Neuronal stem cell (in vitro differentiated cells): Measurements from ENCODE around the gene RREB1.

ENCODE experiments used
- DNase-seq: peaks from one replicate; pipeline ENCODE4 v3.0.0-alpha.2; 2013; ENCODE audit warnings: low spot score
- H2AFZ ChIP-seq: one replicate; pipeline ENCODE4 v1.6.1; 2013; ENCODE audit warnings: mild to moderate bottlenecking, low read length, inconsistent platforms
- H2AK5ac ChIP-seq: 2 replicates; pipeline ENCODE4 v1.6.1; 2013; ENCODE audit warnings: low read depth, mild to moderate bottlenecking, inconsistent platforms, low read length, moderate library complexity, mixed read lengths
- H2BK120ac ChIP-seq: 2 replicates; pipeline ENCODE4 v1.6.1; 2013; ENCODE audit warnings: low read depth, mild to moderate bottlenecking, inconsistent platforms, low read length, moderate library complexity, mixed read lengths
- H2BK12ac ChIP-seq: one replicate; pipeline ENCODE4 v1.6.1; 2013; ENCODE audit warnings: low read length, inconsistent platforms
- H2BK15ac ChIP-seq: 2 replicates; pipeline ENCODE4 v1.6.1; 2013; ENCODE audit warnings: mild to moderate bottlenecking, low read length, inconsistent platforms, mixed read lengths
- H2BK5ac ChIP-seq: one replicate; pipeline ENCODE4 v1.6.1; 2013; ENCODE audit warnings: inconsistent platforms, mild to moderate bottlenecking, low read length, moderate library complexity
- H3K14ac ChIP-seq: one replicate; pipeline ENCODE4 v1.6.1; 2013; ENCODE audit warnings: low read length, inconsistent platforms
- H3K18ac ChIP-seq: 2 replicates; pipeline ENCODE4 v1.6.1; 2013; ENCODE audit warnings: low read length, inconsistent platforms
- H3K23ac ChIP-seq: 2 replicates; pipeline ENCODE4 v1.6.1; 2013; ENCODE audit warnings: low read depth, mild to moderate bottlenecking, mixed read lengths, low read length, inconsistent platforms; ENCODE audit not compliant: poor library complexity
- H3K27ac ChIP-seq: replicated peaks from 3 replicates; pipeline ENCODE4 v1.5.1; 2013; ENCODE audit warnings: low read length, inconsistent platforms
- H3K27me3 ChIP-seq, 3 experiments: 2 replicates each; pipeline ENCODE4 v1.6.1; 2013; ENCODE audit warnings: low read length in 3 of 3, mild to moderate bottlenecking in 2 of 3, inconsistent platforms in 1 of 3, low read depth in 1 of 3, mixed read lengths in 1 of 3, moderate library complexity in 1 of 3; ENCODE audit not compliant: control insufficient read depth in 3 of 3, insufficient read depth in 3 of 3
- H3K36me3 ChIP-seq, 2 donors: replicated peaks in 1 of 2; 2 replicates each; pipeline ENCODE4 v1.6.1; 2013; ENCODE audit warnings: low read length in 2 of 2; ENCODE audit not compliant: control insufficient read depth in 2 of 2, insufficient read depth in 2 of 2
- H3K4ac ChIP-seq: 2 replicates; pipeline ENCODE4 v1.6.1; 2013; ENCODE audit warnings: inconsistent platforms, mild to moderate bottlenecking, low read length, moderate library complexity
- H3K4me1 ChIP-seq, 2 donors: 1 replicate in 1 of 2; 2 replicates in 1 of 2; pipeline ENCODE4 v1.6.1; 2013; ENCODE audit warnings: low read length in 2 of 2, low read depth in 1 of 2; ENCODE audit not compliant: control insufficient read depth in 2 of 2, insufficient read depth in 1 of 2
- H3K4me2 ChIP-seq: one replicate; pipeline ENCODE4 v1.6.1; 2013; ENCODE audit warnings: mild to moderate bottlenecking, low read length, inconsistent platforms; ENCODE audit not compliant: insufficient read depth, poor library complexity, severe bottlenecking
- H3K4me3 ChIP-seq, 2 donors: 2 replicates each; pipeline ENCODE4 v1.5.1; 2013; ENCODE audit warnings: low read length in 2 of 2, mild to moderate bottlenecking in 2 of 2, inconsistent platforms in 1 of 2, moderate library complexity in 1 of 2
- H3K79me1 ChIP-seq: one replicate; pipeline ENCODE4 v1.6.1; 2013; ENCODE audit warnings: low read depth, mild to moderate bottlenecking, inconsistent platforms, low read length, moderate library complexity
- H3K9ac ChIP-seq: one replicate; pipeline ENCODE4 v1.6.1; 2013; ENCODE audit warnings: mild to moderate bottlenecking, low read depth, low read length, inconsistent platforms; ENCODE audit not compliant: poor library complexity
- H3K9me3 ChIP-seq, 2 donors: replicated peaks in 1 of 2; 2 replicates each; pipeline versions ENCODE3 to v1.6.1; 2013; ENCODE audit warnings: low read length in 2 of 2, mild to moderate bottlenecking in 2 of 2, inconsistent platforms in 1 of 2, low read depth in 1 of 2, mixed read lengths in 1 of 2, moderate library complexity in 1 of 2; ENCODE audit not compliant: control insufficient read depth in 2 of 2, insufficient read depth in 1 of 2
- H4K8ac ChIP-seq: one replicate; pipeline ENCODE4 v1.6.1; 2013; ENCODE audit warnings: low read depth, mild to moderate bottlenecking, inconsistent platforms, low read length, moderate library complexity
- H4K91ac ChIP-seq: one replicate; pipeline ENCODE4 v1.6.1; 2013; ENCODE audit warnings: low read length, low read depth, mild to moderate bottlenecking, inconsistent platforms; ENCODE audit not compliant: poor library complexity
- WGBS, 2 donors: extraction: QIAGEN DNeasy Blood & Tissue Kit; methylation state at CpG; one replicate each; pipeline ENCODE4 v1.1.7; 2013; ENCODE audit warnings: missing lambda C conversion rate in 2 of 2, mixed read lengths in 1 of 2; ENCODE audit not compliant: insufficient read length in 2 of 2, insufficient replicate concordance in 1 of 2; ENCODE audit errors: extremely low coverage in 2 of 2; 5-methylcytosine and 5-hydroxymethylcytosine counted together

Gene RREB1

DNA sequence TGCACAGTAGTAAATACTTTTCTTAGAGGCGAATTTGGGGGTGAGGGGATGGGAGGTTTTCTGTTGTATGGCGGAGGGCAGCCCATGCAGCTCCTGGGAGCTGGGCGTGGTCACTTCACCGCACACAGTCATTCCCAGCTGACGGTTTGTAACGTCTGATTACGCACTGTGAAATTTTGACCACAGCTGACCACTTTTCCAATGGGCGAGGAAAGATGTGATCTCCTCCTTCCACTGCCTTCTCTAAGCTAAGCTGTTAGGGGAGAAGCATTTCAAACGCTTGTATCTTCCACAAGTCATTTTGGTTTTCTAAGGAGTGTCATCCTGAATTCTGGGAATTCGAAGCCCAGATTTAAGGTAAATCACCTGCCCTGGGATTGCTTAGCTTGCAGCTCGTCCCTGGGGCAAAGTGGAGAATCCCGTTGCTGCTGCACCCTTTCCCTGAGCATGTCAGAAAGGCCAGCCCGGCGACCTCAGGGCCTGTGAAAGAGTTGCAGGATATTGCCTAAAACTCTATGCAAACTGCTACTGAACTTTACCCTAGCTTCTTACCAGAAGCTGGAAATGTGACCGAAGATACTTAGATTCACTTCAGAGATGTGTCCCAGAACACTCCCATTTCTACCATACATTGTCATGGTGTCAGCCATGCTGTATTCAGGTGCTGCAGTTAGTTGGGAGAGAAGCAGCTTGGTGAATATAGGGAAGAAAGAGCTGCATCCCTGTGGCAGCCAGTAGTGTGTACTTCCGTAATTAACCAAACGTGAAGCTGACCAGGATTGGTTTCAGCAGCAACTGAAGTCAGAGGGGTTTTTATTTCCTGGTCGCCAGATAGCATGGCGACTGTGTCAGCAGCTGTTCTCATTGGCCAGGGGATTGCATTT, 58.9 kb downstream of the RREB1 start:
- Histone ChIP-seq H3K4me3 (no peak overlapping the region), H2BK5ac (no peak overlapping the region), H4K8ac (no peak overlapping the region), H3K4me1 (peaks cover 2 to 13% of the 10 kb centered on the region in 2 donors), H3K9ac (no peak overlapping the region), H3K36me3 (no peaks in the 10 kb centered on the region), H2BK120ac (no peak overlapping the region), H2BK15ac (no peak overlapping the region), H3K14ac (no peak overlapping the region), H2AFZ (no peak overlapping the region), H3K4ac (no peak overlapping the region), H2BK12ac (no peak overlapping the region), H3K27ac (no peak overlapping the region), H3K18ac (no peak overlapping the region), H3K9me3 (no peaks in the 10 kb centered on the region), H2AK5ac (no peak overlapping the region), H3K4me2 (no peak overlapping the region), H4K91ac (no peak overlapping the region), H3K23ac (no peak overlapping the region), H3K79me1 (no peaks in the 10 kb centered on the region), H3K27me3 (no peaks in the 10 kb centered on the region)
- no peak for DNase-seq
- WGBS, 2 donors, result no CpG with 5 or more reads among the region's 19 CpGs

GRCh38 chr6:7169296-7169721, 61.5 kb downstream of the RREB1 start:
- Histone ChIP-seq H4K91ac (no peak overlapping the region), H3K9ac (no peak overlapping the region), H4K8ac (no peak overlapping the region), H3K4me3 (no peak overlapping the region), H3K18ac (no peak overlapping the region), H3K36me3 (no peaks in the 10 kb centered on the region), H3K23ac (no peak overlapping the region), H2BK12ac (no peak overlapping the region), H3K4ac (no peak overlapping the region), H3K9me3 (no peaks in the 10 kb centered on the region), H3K79me1 (no peaks in the 10 kb centered on the region), H3K4me2 (no peak overlapping the region), H2AK5ac (no peak overlapping the region), H2BK15ac (no peak overlapping the region), H3K27ac (no peak overlapping the region), H3K14ac (no peak overlapping the region), H2BK120ac (no peak overlapping the region), H3K27me3 (no peaks in the 10 kb centered on the region), H2BK5ac (no peak overlapping the region), H3K4me1 (peaks cover 4 to 16% of the 10 kb centered on the region in 2 donors), H2AFZ (no peak overlapping the region)
- DNase-seq, result no peak
- WGBS, 2 donors, result no CpG with 5 or more reads among the region's 3 CpGs

- DNase-seq, result no peak
- no peak overlapping the region for H4K91ac ChIP-seq
- no peak overlapping the region for H3K14ac ChIP-seq
- WGBS, 2 donors, result no CpG with 5 or more reads among the region's 6 CpGs
- H3K79me1 ChIP-seq, result no peaks in the 10 kb centered on the region
- no peak overlapping the region for H3K9ac ChIP-seq
- no peaks in the 10 kb centered on the region for H3K9me3 ChIP-seq
- no peak overlapping the region for H2AFZ ChIP-seq
- H4K8ac ChIP-seq, result no peak overlapping the region
- H3K23ac ChIP-seq, result no peak overlapping the region
- no peak overlapping the region for H3K18ac ChIP-seq
- no peaks in the 10 kb centered on the region for H3K27me3 ChIP-seq
- H2BK15ac ChIP-seq, result no peak overlapping the region
- H3K4me1 ChIP-seq, result peaks cover 3 to 15% of the 10 kb centered on the region in 2 donors
- no peak overlapping the region for H3K4me2 ChIP-seq
- no peaks in the 10 kb centered on the region for H3K36me3 ChIP-seq
- no peak overlapping the region for H3K27ac ChIP-seq
- no peak overlapping the region for H2BK5ac ChIP-seq
- H2BK12ac ChIP-seq, result no peak overlapping the region
- no peak overlapping the region for H2AK5ac ChIP-seq
- no peak overlapping the region for H2BK120ac ChIP-seq
- no peak overlapping the region for H3K4me3 ChIP-seq
- no peak overlapping the region for H3K4ac ChIP-seq
Measured at GRCh38 chr6:7170117-7170732, 62.5 kb downstream of the RREB1 start.

DNA sequence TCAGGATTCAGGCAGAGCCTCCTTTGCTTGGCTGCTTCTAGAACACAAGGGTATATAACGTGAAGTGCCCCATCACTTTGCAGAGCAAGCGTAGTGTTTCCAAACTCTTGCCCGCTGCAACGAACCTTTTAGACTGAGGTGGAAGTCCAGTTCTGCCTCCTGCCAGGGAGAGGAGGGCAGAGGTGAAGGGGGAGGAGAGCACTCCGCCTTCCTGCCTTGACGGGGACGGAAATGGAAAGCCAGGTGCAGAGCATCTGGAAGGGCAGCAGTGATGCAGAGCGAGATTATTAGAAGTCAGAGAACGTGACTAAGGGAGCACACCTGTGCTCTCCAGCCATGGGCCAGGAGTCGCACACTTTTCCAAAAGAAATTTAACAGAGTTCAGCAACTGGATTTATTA, 63.4 kb downstream of the RREB1 start:
- no peaks in the 10 kb centered on the region for H3K79me1 ChIP-seq
- no peak for DNase-seq
- H3K18ac ChIP-seq, result no peak overlapping the region
- peaks cover 2 to 8% of the 10 kb centered on the region in 2 donors for H3K4me1 ChIP-seq
- H3K4ac ChIP-seq, result no peak overlapping the region
- no peaks in the 10 kb centered on the region for H3K36me3 ChIP-seq
- no peak overlapping the region for H2BK15ac ChIP-seq
- H3K14ac ChIP-seq, result no peak overlapping the region
- H2AK5ac ChIP-seq, result no peak overlapping the region
- H3K9me3 ChIP-seq, result no peaks in the 10 kb centered on the region
- no peak overlapping the region for H2BK120ac ChIP-seq
- no peak overlapping the region for H4K91ac ChIP-seq
- no peak overlapping the region for H3K4me3 ChIP-seq
- no peak overlapping the region for H4K8ac ChIP-seq
- no peak overlapping the region for H3K9ac ChIP-seq
- H3K4me2 ChIP-seq, result no peak overlapping the region
- no peak overlapping the region for H2BK12ac ChIP-seq
- no peak overlapping the region for H2BK5ac ChIP-seq
- no peak overlapping the region for H2AFZ ChIP-seq
- no CpG with 5 or more reads among the region's 10 CpGs for WGBS, 2 donors
- H3K27me3 ChIP-seq, result no peaks in the 10 kb centered on the region
- H3K23ac ChIP-seq, result no peak overlapping the region
- H3K27ac ChIP-seq, result no peak overlapping the region
